Right kidney (tissue), 1 donor: ENCODE data around the gene AKT3.

Source experiments
- DNase-seq: peaks from one replicate; pipeline ENCODE4 v3.0.0-alpha.2; 2016

AKT3 gene

DNA sequence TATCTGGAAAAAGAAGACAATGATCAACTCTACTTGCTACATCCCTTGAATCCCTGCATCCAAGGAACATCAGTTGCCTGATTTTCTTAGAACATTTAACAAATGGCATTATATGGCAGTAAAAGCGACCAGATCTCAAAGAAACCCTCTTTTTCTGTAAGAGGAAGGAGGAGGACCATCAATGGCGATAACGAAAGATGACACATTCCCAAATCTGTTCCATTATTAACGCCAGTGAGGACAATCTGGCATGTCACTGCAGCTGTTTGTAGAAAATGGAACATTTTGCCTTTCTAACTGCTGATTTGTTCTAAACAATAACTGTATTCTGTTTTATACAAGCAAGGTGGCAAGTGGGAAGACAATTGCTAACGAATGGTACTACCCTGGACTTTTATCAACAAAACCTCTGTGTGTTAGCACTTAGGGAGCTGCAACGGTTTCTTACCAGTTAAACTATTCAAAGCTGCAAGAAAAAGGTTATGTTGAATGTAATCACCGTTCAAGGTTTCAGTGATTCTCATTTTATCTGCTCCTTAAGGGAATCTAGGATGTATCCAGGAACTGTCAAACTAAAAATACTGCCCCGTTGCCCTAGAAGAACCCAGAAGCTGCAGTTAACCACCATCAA, 342.3 kb downstream of the AKT3 start:
- DNase-seq = no peak

DNA sequence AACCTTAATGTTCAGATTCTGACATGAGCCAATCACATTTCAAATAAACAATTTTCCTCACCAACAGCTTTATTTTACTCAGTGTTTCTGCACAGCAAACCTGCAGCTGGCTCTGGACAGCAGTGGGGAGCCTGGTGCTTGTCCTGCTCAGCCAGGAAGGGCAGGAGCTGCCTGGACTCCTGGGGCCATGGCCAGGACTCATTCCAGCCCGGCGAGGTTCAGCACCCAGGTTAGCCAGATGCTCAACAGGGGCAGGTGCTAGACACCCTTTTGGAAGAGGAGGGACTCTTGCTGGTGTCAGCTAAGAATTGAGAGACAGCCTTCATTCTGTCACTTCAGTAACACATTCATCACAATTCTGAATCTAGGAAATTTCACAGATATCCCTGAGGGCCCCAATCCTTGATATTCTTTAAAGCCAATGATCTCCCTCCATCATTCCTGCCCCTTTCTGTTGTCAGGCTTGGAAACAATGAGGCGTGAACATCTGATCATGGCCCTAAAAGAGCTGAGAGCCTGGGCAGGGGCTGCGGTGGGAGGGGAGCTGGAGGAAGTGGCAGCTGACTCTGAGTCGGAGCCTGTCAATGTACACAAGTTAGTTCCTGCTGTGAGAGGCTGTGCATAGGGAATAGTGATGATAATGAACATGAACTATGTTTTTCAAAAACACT, 342.9 kb downstream of the AKT3 start:
- no peak for DNase-seq

DNA sequence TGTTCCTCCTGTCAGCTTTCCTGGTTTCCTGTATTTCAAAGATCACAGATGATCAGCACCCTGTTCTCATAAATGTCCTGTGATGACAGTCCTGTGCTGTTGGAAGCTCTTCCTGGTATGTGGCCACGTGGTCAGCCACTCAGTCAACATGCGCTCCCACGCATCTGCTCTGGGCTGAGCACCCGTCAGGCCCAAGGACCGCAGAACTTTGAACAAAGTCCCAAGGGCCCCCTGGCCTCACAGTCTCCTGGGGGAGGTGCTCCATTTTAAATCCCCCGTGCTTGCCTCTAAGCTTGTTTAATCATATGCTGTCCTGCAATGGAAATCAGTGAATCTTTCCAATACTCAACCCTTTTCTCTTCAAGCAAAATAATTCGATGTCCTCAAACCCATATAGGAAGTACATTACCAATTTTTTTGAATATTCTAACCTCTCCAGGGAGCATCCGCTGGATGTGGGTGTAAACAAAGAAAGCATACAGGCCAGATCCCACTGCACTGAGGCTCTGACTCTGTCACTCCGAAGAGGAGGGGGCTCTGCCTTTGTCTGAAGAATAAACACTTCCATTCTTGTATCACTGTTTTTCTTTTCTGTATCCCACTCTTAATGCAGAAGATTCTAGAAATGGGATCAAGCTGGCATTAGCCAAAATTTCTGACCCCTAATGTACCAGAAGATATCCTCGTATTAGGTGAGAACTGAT, 343.9 kb downstream of the AKT3 start:
- DNase-seq = no peak

DNA sequence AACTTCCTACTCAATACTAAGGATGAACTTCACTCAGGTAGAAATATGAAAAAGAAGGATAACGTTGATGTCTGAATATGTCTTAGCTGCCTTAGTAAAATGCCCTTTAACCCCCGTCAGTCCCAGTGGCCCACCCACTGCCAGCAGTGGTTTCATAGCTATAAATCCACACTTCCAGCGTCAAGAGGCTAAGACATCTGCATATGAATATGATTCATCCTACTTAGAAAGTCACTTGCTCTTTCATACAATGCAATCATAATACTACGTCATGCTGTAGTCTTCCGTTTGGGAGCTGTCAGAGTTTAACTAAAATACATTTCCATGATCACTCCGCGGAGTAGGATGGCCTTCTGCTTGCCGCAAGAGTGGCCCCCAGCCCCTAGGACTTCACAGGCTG, 346.9 kb downstream of the AKT3 start:
- no peak for DNase-seq

DNA sequence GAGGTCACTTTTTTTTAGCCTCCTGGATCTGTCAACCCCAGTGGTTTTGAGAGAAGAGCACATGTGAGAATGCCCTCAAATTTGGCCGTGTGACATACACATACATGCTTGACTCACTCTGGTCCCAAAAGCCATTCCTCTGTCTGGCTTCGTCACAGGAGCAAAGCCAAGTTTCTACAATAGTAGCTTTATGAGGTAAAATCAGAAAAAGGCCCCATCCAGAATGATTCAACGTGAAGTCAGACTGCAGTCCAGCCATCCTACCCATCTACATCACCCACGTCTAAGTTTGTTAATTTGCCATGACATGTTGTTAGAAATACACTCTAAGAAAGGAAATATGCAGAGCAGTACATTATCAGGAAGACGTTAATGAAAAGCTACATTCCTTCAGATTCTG, 349.0 kb downstream of the AKT3 start:
- no peak for DNase-seq

DNA sequence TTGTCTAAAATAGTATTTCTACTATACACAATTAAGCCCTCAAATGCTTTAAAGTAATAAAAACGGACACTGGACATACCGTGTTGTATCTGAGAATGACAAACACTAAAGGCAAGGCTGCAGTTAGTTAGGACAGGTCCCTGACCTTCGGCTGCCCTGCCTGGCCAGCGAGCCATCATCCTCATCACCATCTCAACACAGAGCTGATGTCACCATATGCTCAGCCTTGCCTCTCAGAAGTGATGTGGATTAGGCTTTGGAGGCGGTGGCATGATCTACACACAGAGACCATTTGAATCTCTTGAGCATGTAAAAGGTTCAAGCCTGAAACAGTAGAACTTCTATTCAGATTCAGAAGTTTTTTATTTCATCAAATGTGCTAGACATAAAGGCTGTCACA, 349.5 kb downstream of the AKT3 start:
- no peak for DNase-seq

DNA sequence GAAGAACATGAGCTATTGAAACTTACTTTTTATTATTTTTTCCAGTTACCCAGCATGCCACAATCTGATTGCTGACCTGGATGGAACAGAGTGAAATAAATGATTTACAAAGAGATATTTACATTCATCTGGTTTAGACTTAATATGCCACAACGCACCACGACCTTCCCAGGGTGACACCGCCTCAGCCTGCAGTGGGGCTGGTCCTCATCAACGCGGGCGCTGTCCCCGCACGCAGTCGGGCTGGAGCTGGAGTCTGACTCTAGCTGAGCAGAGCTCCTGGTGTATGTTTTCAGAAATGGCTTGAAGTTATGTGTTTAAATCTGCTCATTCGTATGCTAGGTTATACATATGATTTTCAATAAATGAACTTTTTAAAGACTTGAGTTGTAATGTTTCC, 350.3 kb downstream of the AKT3 start:
- no peak for DNase-seq

DNA sequence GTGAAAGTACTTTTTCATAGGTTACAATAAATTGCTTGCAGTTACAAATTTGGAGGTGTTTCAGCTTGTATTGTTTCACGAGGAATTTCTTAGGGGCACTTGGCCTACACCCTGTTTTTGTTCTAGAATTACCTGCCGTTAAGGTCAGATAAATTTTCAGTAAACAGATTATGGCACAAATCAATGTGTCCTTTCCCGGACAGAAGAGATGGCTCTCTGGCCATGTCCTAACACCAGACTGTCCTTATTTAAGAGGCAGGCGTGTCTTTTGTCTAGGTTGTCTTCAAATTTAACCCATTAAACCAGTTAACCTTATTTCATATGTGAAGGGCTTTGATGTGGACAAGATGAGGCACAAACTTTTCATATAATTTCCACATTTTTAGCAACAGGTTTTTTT, 350.8 kb downstream of the AKT3 start:
- DNase-seq = no peak

DNA sequence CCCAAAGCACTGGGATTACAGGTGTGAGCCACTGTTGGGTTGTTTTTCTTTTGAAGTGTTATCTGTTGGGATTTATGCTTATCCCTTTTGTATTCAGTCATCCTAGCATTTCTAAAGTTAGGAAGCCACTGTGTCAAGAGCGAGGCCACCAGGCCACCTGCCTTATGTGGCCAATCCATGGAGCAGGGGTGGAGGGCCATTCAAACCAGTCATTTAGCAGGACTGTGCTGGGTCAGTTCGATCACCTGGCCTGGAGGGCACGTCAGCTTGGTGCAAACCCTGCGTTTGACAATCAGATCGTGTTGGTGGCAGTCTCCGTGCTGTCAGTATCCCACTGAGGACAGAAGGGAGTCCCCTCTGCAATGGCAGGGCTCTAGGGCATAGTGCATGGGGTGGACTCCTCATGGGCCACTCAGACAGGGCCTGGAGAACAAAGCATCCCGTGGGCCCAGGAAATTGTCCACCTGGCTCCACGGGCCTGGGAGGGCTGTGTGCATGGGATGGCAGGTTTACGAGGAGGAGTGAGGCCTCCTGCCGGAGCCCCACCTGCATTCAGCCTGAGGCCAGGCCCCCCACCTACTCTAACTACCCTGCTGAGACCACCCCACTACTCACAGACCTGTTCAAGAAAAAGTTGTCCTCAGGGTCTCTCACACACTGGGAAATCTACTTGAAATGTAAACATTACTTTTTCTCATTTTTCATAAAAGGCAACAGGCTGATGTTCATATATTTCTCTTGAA, 351.9 kb downstream of the AKT3 start:
- DNase-seq = no peak

DNA sequence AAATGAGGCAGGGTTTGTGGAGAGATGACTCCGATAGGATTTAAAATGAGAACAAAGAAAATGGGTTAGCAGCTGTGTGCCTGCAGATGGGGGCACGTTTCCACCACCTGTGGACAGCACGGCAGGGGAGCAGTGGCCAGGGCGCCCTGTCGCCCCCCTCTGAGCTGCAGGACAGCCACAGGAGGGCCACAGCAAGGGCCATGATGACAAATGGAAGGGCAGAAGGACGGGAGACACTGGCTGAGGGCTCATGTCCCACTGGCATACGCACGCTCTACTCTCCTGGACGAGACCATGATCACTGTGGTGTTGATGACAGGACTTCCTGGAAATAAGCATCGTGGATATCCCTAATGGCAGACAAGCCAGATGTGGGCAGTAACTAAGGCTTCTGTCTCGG, 353.2 kb downstream of the AKT3 start:
- no peak for DNase-seq

DNA sequence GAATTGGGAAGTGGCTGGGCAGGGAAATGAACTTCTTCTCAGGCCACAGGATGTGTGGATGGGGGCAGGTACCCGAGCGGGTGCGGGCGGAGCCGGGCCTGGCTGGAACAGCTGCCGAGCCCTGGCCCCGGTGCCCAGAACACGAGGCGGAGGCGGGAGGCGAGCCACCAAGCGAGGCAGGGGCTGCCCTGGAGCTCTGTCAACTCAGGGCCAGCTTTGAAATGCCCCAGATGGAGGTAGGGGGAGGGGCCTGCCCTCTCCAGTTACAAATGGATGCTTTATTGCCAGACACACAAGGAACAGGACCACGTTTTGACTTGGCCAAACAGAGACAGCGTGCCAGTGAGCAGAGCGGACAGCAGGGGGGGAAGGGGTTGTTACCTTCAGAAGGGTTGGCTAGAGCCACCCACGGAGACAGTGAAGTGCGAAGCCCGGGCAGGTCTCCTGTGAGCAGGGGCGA, 353.8 kb downstream of the AKT3 start:
- DNase-seq = no peak

DNA sequence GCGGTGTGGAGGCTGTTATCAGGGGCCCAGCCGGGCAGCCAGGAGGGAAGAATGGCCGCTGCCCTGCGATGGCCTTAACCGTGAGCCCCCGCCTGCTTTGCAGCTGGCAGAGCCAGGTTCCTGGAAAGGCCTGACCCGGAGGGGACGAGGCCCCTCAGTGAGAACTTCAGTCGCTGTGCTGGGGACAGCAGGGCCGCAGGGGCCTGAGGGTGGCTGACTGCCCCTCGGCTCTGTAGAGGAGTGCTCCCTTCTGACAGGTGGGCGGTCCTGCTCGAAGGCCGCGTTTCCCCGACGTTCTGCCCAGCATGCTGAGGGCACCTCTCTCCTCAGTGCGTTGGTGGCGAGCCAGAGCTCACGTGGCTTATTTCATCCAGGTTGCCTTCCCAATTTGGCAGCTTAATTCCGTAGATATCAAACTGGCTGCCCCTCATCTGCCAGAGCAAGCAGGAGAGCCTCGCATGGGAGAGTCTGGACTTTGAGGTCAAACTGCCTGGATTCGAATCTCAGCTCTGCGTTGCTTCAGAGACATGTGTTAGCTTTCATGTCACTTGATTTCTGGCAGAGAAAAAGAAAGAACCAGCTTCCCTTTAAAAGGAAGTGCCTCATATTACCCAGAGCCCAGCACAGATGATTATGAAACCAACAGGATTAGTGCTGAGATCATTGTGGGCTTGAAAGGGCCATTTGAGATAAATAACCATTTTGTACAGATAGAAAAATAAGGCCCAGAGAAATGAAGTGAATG, 354.4 kb downstream of the AKT3 start:
- DNase-seq = no peak

DNA sequence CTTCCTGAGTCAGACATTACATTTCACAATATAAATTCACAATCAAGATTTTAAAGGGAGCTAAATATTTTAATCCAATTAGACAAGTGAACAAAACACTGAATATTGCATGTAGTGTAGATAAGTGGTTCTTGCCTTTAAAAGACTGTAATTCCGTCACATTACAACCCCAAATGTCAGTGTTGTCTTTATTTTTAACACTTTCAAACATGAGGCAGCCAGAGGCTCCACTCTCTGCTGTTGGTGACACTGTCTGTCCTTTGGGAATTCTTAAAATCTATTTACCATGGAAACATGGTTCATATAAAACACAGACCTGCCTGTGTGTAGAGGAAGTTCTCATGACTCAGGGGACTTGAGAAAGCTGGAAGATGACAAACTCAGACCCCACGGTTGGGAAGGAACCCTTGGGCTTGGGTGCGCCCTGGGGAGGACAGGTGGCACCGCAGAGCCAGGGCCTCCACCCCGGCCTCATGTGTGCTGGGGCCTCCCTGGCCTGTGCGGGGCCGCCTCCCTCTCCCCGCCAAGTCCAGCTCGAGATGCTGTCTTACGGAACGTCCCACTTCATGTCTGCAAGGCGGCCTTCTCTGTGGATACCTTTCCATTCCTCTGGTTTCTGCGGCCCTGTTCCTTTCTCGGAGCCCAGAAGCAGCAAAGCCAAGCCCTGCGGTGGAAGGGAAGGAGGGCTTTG, 355.2 kb downstream of the AKT3 start:
- DNase-seq = no peak

DNA sequence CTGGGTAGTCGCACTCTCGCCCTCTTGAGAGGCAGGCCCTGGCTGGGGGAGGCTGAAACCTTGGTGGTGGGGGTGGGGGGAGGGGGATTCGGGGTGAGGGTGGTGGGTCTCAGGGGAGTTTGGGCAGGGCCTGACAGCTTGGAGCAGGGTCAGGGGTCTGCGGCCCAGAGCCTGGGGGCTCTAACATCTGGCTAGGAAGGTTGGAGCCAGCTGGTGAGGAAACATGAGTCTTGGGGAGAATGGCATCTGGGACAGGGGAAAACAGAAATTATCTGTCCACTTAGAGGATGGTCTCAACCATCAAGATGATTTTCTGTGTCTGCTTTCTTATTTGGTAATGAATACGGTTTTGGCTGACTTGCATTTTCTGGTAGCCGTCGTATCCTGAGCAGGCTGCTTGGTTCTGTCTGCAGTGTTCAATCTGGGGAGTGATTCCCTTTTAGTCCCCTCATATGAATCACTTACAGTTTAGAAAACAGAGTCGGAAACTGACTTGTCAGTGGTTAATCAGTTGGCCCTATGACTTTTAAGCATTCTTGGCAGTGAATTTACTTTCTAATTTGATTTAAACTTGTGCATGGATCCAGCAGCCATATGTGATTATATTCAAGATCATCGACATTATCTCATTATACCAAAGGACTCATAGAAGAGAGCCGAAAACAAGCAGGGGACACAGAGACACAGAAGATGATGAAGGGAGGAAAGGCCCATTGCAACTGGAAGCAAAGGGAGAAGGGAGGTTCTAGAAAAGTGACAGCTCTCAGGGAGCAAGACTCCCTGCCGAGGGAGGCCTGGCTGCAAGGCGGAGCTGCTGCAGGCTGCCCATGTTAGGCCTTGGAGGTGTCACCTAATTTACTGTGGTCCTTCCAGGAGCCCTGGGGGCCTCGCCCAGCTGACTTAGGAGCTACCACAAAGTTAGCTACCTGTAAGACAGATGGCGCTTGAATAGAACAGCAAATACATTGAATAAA, 356.6 kb downstream of the AKT3 start:
- no peak for DNase-seq

DNA sequence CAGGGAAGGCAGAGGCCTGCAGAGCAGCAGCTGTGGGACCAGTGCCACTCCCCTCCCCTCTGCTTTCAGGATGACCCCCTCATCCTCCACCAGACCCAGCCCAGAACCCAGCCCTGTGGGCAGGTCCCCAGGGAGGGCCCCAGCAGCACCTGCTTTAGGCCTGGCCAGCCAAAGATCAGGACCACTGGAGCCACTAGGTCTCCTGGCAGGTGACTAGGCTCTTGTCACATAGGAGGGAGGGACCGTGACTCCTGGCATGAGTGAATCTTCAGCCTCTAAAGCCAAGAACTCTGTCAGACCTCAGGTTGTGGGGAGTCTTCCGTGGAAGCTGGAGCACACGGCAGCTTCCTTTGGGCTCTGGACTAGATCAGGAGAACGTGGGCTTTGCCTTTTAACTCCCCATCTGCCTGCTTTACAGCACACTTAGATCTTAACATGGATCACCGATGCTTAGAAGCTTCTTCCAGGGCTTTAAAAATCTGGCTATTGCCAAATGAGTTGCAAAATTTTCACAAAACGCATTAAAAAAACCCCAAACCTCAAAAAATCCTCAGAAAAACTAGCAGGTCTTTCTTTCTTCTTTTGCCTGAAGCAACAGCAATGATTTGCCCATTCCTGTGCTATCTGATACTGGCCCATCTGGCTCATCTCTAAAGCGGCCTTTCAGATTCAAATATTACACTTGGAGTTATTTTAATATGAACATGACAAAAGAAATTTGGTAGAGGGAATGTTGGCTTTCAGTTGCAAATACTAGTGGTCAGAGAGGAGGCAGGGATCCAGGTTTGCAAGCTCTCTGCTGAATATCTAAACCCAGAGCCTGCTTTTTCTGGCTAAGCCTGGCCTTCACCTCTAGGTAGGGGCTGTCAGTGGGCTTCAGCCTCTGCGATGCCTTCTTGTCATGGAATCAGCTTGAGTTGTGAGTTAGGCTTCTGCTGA, 359.0 kb downstream of the AKT3 start:
- no peak for DNase-seq

DNA sequence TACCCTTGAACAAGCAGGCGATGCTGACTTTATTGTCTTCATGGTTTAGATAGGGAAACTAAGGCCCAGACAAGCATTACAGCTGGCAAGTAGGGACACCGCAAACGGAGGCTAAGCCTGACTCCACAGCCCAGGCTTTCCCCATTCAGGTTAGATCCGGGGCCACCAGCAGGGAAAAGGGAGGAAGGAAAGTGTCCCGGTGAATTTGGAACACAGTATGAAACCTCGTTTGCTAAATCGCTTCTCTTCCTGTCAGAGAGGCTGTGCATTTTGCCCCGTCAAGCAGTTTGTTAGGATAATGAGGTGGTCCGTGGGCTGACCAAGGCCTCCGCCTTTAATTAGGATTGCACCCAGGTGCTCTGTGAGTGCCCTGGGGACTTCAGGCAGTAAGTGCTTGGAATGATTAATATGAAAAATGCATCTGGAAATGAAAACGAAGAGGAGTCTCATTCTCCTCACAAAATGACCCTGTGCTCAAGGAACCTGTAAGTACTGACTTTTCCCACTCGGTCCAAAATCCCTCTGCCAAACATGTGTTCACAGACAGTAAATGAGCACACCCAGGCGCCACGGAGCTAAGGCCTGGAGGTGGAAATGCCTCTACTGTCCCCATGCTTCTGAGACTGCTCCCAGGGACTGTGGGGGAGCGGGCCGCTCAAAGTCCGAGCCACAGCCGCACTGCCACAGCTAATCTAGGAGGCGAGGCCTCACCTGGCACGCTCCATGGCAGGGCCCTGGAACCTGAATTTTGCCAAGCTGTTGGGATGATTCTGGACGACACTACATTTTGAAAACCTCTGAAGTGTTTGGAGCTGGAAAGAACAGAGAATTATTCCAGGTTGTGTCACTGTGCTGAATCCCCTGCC, 360.1 kb downstream of the AKT3 start:
- no peak for DNase-seq

DNA sequence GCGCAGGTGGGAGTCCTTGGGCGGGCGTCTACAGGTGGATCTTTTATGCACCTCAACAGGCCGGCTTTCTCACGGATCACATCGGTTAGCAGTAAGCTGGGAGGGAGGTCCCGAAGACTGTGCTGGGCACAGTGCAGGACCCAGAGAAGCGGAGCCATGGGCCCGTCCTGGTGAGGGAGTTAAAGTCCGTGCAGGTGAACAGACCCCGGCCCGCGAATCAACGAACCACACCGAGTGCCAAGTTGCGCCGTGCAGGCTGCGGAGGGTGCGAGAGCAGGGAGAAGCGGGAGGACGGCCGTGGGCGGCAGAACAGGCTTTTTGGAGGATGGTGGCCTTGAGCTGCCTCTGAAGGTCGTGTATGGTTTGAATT, 360.9 kb downstream of the AKT3 start:
- no peak for DNase-seq

DNA sequence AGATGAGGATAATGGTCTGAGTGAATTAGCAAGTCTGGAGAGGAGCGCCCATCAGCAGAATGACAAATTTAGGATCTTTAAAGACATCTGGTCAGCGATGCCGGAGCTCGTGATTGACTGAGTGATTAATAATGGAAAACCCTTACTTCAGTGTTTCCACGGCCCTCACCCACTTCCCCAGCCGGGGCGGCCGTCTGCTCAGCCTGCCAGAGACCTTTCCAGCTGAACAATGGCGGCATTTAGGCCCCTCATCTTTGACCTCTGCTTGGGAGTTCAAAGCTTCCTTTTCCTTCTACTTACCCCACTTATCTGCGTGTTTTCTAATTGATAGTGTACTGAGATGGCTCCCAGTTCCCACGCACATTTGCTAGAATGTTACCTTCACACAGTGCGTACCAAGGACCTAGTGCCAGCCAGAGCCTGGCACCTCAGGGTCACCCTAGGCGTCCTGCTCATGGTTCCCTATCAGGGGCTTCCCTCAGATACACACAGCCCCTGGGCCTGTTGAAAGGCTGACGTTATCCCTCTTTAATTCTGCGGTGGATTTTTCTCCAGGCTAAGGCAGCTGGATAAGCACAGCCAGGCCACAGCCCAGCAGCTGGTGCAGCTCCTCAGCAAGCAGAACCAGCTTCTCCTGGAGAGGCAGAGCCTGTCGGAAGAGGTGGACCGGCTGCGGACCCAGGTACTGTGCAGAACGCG, 361.4 kb downstream of the AKT3 start:
- no peak for DNase-seq
